HepG2 (cell line): ENCODE data around the gene TSPYL6. TPM values are rescaled to one million over a fixed set of nuclear protein-coding genes. Genes with fewer than 3 reads are reported as not detected.

Source experiments
- CEBPG ChIP-seq: IDR thresholded peaks from 2 replicates; pipeline ENCODE4 v1.6.1; 2016
- FOXK2 ChIP-seq: fragments of 450-650 bp; IDR thresholded peaks from 2 replicates; pipeline ENCODE4 v1.6.1; 2016
- GTF2F1 ChIP-seq: fragments of 150-350 bp; IDR thresholded peaks from 2 replicates; pipeline ENCODE4 v1.6.1; 2014; ENCODE audit warnings: low read length
- HNF1A ChIP-seq, 2 experiments: sonication (generic) in 1 of 2; formaldehyde crosslinking in 1 of 2; IDR thresholded peaks; 2 replicates each; pipeline versions ENCODE4 v1.4.0 to v1.6.1; 2016 to 2020; ENCODE audit warnings: borderline replicate concordance in 1 of 2, low read depth in 1 of 2, mild to moderate bottlenecking in 1 of 2, missing genetic modification reagents in 1 of 2
- HOXA5 ChIP-seq: sonication (generic); formaldehyde crosslinking; IDR thresholded peaks from 2 replicates; pipeline ENCODE4 v1.4.0; 2020; ENCODE audit warnings: missing genetic modification reagents
- MLX ChIP-seq: IDR thresholded peaks from 2 replicates; pipeline ENCODE4 v1.6.1; 2016
- MXI1 ChIP-seq: IDR thresholded peaks from 3 replicates; pipeline ENCODE4 v1.6.1; 2012; ENCODE audit warnings: low read depth, low read length, inconsistent platforms, borderline replicate concordance
- PRMT3 ChIP-seq: sonication (generic); formaldehyde crosslinking; IDR thresholded peaks from 2 replicates; pipeline ENCODE4 v1.8.1; 2022; ENCODE audit warnings: low read depth, mild to moderate bottlenecking, moderate library complexity, missing genetic modification reagents, borderline replicate concordance
- RAD21 ChIP-seq: fragments of 450-650 bp; formaldehyde crosslinking; IDR thresholded peaks from 2 replicates; pipeline ENCODE4 v1.5.0; 2020; ENCODE audit warnings: mild to moderate bottlenecking
- SMAD9 ChIP-seq: sonication (generic); formaldehyde crosslinking; IDR thresholded peaks from 2 replicates; pipeline ENCODE4 v1.5.1; 2020; ENCODE audit warnings: mild to moderate bottlenecking, missing genetic modification reagents
- SNRNP70 ChIP-seq: fragments of 200-400 bp; formaldehyde crosslinking; IDR thresholded peaks from 2 replicates; pipeline ENCODE4 v1.6.1; 2017; ENCODE audit warnings: mild to moderate bottlenecking, low read depth, low read length, moderate library complexity
- TBX3 ChIP-seq: fragments of 450-650 bp; IDR thresholded peaks from 2 replicates; pipeline ENCODE4 v1.6.1; 2017; ENCODE audit warnings: antibody characterized with exemption, mild to moderate bottlenecking, inconsistent platforms, borderline replicate concordance
- THRA ChIP-seq: sonication (generic); formaldehyde crosslinking; IDR thresholded peaks from 2 replicates; pipeline ENCODE4 v1.4.0; 2020; ENCODE audit warnings: missing genetic modification reagents, borderline replicate concordance
- ZNF512B ChIP-seq: sonication (generic); formaldehyde crosslinking; IDR thresholded peaks from 2 replicates; pipeline ENCODE4 v1.5.1; 2020; ENCODE audit warnings: missing genetic modification reagents, mild to moderate bottlenecking, borderline replicate concordance
- ZNF597 ChIP-seq: sonication (generic); formaldehyde crosslinking; IDR thresholded peaks from 2 replicates; pipeline ENCODE4 v1.5.0; 2020; ENCODE audit warnings: missing genetic modification reagents
- ZNF710 ChIP-seq: sonication (generic); formaldehyde crosslinking; IDR thresholded peaks from 2 replicates; pipeline ENCODE4 v1.5.0; 2020; ENCODE audit warnings: mild to moderate bottlenecking, missing genetic modification reagents, borderline replicate concordance
- polyA plus RNA-seq, 8 experiments: library from polyadenylated mRNA; depleted of rRNA in 3 of 8; stranded (reverse) in 7 of 8; unstranded in 1 of 8; fragments of >200 nt; fragmentation: Illumina TruSeq in 4 of 8; extraction: Trizol in 4 of 8; gene quantifications; 2 replicates each; pipeline versions ENCODE4 v1.2.1 to v1.2.3, GENCODE V29; 2011 to 2016; ENCODE audit warnings: low read depth in 4 of 8, missing spikeins in 1 of 8, mixed read lengths in 1 of 8; ENCODE audit not compliant: insufficient read depth in 1 of 8
- total RNA-seq, 5 experiments: library from RNA; depleted of rRNA; stranded (reverse); fragments of >200 nt; fragmentation: Illumina TruSeq; extraction: Trizol; gene quantifications; 2 replicates each; pipeline ENCODE4 v1.2.3, GENCODE V29; 2016; ENCODE audit warnings: low read depth in 1 of 5

Gene TSPYL6
- total and polyA plus RNA-seq, 2 of the 13 experiments (the other 11 are each of a cell fraction or from before 2014, with no cell fraction given), result 0.03 TPM; not detected in 1

GRCh38 chr2:54207666-54208195 lies 48.3 kb downstream of the TSPYL6 start (continued):
- TF ChIP-seq THRA (peak; percentile 82), ZNF597 (CRISPR knock-in tag) (no peak), ZNF710 (CRISPR knock-in tag) (0 out of 2 replicates have a peak, but pooled peaks have one; percentile 68), SNRNP70 (no peak), ZNF512B (CRISPR knock-in tag) (no peak), MXI1 (no peak), SMAD9 (CRISPR knock-in tag) (no peak), PRMT3 (CRISPR knock-in tag) (0 out of 2 replicates have a peak, but pooled peaks have one; percentile 25), CEBPG (CRISPR knock-in tag) (peak; percentile 99), TBX3 (peak; percentile 59; the same call in 1 of the 2 replicates), RAD21 (CRISPR knock-in tag) (peak; percentile 32; the same call in 1 of the 2 replicates), GTF2F1 (no peak), HOXA5 (CRISPR knock-in tag) (peak; percentile 56; the same call in 1 of the 2 replicates), MLX (0 out of 2 replicates have a peak, but pooled peaks have one; percentile 34), FOXK2 (no peak), HNF1A (IDR thresholded peaks at IDR 0.05; ENCODE audit: low read depth) (peak; percentile 81), HNF1A (CRISPR knock-in tag; IDR thresholded peaks at IDR 0.05; ENCODE audit: borderline replicate concordance) (peak; percentile 92; the same call in 1 of the 2 replicates)
